H9 (cell line): ENCODE measurements around the gene STAT3. TPM values are rescaled to one million over a fixed set of nuclear protein-coding genes. Genes with fewer than 3 reads are reported as not detected.

Experiments used
- DNase-seq: peaks from one replicate; pipeline ENCODE4 v3.0.0-alpha.2; 2017
- H2AFZ ChIP-seq: one replicate; pipeline ENCODE4 v1.6.1; 2013; ENCODE audit warnings: mild to moderate bottlenecking, low read length, control low read depth, moderate library complexity
- H2AK5ac ChIP-seq: 2 replicates; pipeline ENCODE4 v1.6.1; 2013; ENCODE audit warnings: low read length, control low read depth, mixed read lengths; ENCODE audit not compliant: insufficient read length
- H2BK120ac ChIP-seq: one replicate; pipeline ENCODE4 v1.6.1; 2013; ENCODE audit warnings: low read depth, mild to moderate bottlenecking, low read length, control low read depth, inconsistent platforms; ENCODE audit not compliant: poor library complexity, severe bottlenecking
- H2BK12ac ChIP-seq: 2 replicates; pipeline ENCODE4 v1.6.1; 2013; ENCODE audit warnings: low read length, control low read depth, mixed read lengths, low read depth; ENCODE audit not compliant: insufficient read length
- H2BK15ac ChIP-seq: 2 replicates; pipeline ENCODE4 v1.6.1; 2013; ENCODE audit warnings: low read depth, low read length, control low read depth
- H2BK20ac ChIP-seq: one replicate; pipeline ENCODE4 v1.6.1; 2013; ENCODE audit warnings: low read depth, mild to moderate bottlenecking, low read length, control low read depth, inconsistent platforms; ENCODE audit not compliant: poor library complexity, severe bottlenecking
- H2BK5ac ChIP-seq: 2 replicates; pipeline ENCODE4 v1.6.1; 2013; ENCODE audit warnings: low read length, control low read depth, mixed read lengths; ENCODE audit not compliant: insufficient read length
- H3K14ac ChIP-seq: 2 replicates; pipeline ENCODE4 v1.6.1; 2013; ENCODE audit warnings: low read length, control low read depth; ENCODE audit not compliant: insufficient read depth
- H3K18ac ChIP-seq: 2 replicates; pipeline ENCODE4 v1.6.1; 2013; ENCODE audit warnings: low read depth, mild to moderate bottlenecking, mixed read lengths, low read length, control low read depth; ENCODE audit not compliant: insufficient read length
- H3K23ac ChIP-seq: 2 replicates; pipeline ENCODE4 v1.6.1; 2013; ENCODE audit warnings: low read length, control low read depth, mixed read lengths, low read depth; ENCODE audit not compliant: insufficient read length
- H3K23me2 ChIP-seq: 2 replicates; pipeline ENCODE4 v1.6.1; 2013; ENCODE audit warnings: low read depth, mild to moderate bottlenecking, mixed read lengths, low read length, control low read depth; ENCODE audit not compliant: insufficient read length, poor library complexity, severe bottlenecking
- H3K27ac ChIP-seq: 2 replicates; pipeline ENCODE4 v1.5.1; 2013; ENCODE audit warnings: low read length, control low read depth, mixed read lengths, low read depth; ENCODE audit not compliant: insufficient read length
- H3K27me3 ChIP-seq: 2 replicates; pipeline ENCODE4 v1.6.1; 2013; ENCODE audit warnings: low read length, control low read depth, inconsistent platforms; ENCODE audit not compliant: insufficient read depth
- H3K4ac ChIP-seq: 2 replicates; pipeline ENCODE4 v1.6.1; 2013; ENCODE audit warnings: low read depth, mild to moderate bottlenecking, control low read depth, inconsistent platforms, low read length, moderate library complexity
- H3K4me1 ChIP-seq: 2 replicates; pipeline ENCODE4 v1.6.1; 2013; ENCODE audit warnings: low read length, control low read depth, inconsistent platforms; ENCODE audit not compliant: insufficient read depth
- H3K4me2 ChIP-seq: 2 replicates; pipeline ENCODE4 v1.6.1; 2013; ENCODE audit warnings: low read length, control low read depth, mixed read lengths; ENCODE audit not compliant: insufficient read length, insufficient read depth
- H3K56ac ChIP-seq: 2 replicates; pipeline ENCODE4 v1.6.1; 2013; ENCODE audit warnings: low read depth, mild to moderate bottlenecking, mixed read lengths, low read length, control low read depth; ENCODE audit not compliant: insufficient read length
- H3K79me1 ChIP-seq: 2 replicates; pipeline ENCODE4 v1.6.1; 2013; ENCODE audit warnings: low read depth, mild to moderate bottlenecking, moderate library complexity, low read length, control low read depth, inconsistent platforms; ENCODE audit not compliant: insufficient read depth, poor library complexity, severe bottlenecking
- H3K79me2 ChIP-seq: 2 replicates; pipeline ENCODE4 v1.6.1; 2013; ENCODE audit warnings: low read length, control low read depth, inconsistent platforms; ENCODE audit not compliant: insufficient read depth
- H3K9ac ChIP-seq: 2 replicates; pipeline ENCODE4 v1.6.1; 2013; ENCODE audit warnings: low read length, control low read depth, mixed read lengths; ENCODE audit not compliant: insufficient read length; ENCODE audit errors: extremely low read depth
- H3K9me3 ChIP-seq: one replicate; pipeline ENCODE4 v1.6.1; 2013; ENCODE audit warnings: low read depth, low read length, inconsistent platforms; ENCODE audit not compliant: control insufficient read depth
- H3T11ph ChIP-seq: one replicate; pipeline ENCODE4 v1.6.1; 2013; ENCODE audit warnings: mild to moderate bottlenecking, low read length, control low read depth, inconsistent platforms
- H4K20me1 ChIP-seq: one replicate; pipeline ENCODE4 v1.6.1; 2013; ENCODE audit not compliant: control insufficient read depth, insufficient read length, insufficient read depth
- H4K5ac ChIP-seq: 2 replicates; pipeline ENCODE4 v1.6.1; 2013; ENCODE audit warnings: low read depth, mild to moderate bottlenecking, mixed read lengths, low read length, control low read depth; ENCODE audit not compliant: insufficient read length
- H4K8ac ChIP-seq: replicated peaks from 2 replicates; pipeline ENCODE4 v1.6.1; 2013; ENCODE audit warnings: low read length, control low read depth, mixed read lengths, low read depth; ENCODE audit not compliant: insufficient read length
- H4K91ac ChIP-seq: 2 replicates; pipeline ENCODE4 v1.6.1; 2013; ENCODE audit warnings: low read depth, mild to moderate bottlenecking, moderate library complexity, mixed read lengths, low read length, control low read depth; ENCODE audit not compliant: insufficient read length
- H3K27ac Mint-ChIP-seq, 3 experiments: 2 replicates in 2 of 3; 3 replicates in 1 of 3; pipeline ENCODE4 v1.8.0; 2020 to 2021; ENCODE audit warnings: mixed read lengths in 3 of 3, mild to moderate bottlenecking in 1 of 3, moderate library complexity in 1 of 3
- H3K27me3 Mint-ChIP-seq: 2 replicates; pipeline ENCODE4 v1.8.0; 2021; ENCODE audit warnings: low read depth, mild to moderate bottlenecking, moderate library complexity, mixed read lengths
- H3K36me3 Mint-ChIP-seq, 3 experiments: 2 replicates in 2 of 3; 3 replicates in 1 of 3; pipeline ENCODE4 v1.8.0; 2020 to 2021; ENCODE audit warnings: low read depth in 3 of 3, mixed read lengths in 3 of 3; ENCODE audit not compliant: insufficient read depth in 1 of 3
- H3K4me1 Mint-ChIP-seq, 2 experiments: 2 replicates each; pipeline ENCODE4 v1.8.0; 2020; ENCODE audit warnings: mixed read lengths in 2 of 2
- H3K4me3 Mint-ChIP-seq, 2 experiments: 2 replicates in 1 of 2; 3 replicates in 1 of 2; pipeline ENCODE4 v1.8.0; 2020 to 2021; ENCODE audit warnings: mild to moderate bottlenecking in 2 of 2, mixed read lengths in 2 of 2, moderate library complexity in 1 of 2
- H3K9me3 Mint-ChIP-seq, 2 experiments: 2 replicates in 1 of 2; 3 replicates in 1 of 2; pipeline ENCODE4 v1.8.0; 2020; ENCODE audit warnings: mild to moderate bottlenecking in 2 of 2, mixed read lengths in 2 of 2, moderate library complexity in 1 of 2
- WGBS: extraction: QIAGEN DNeasy Blood & Tissue Kit; methylation state at CpG from one replicate; pipeline ENCODE4 v1.1.7; 2013; ENCODE audit warnings: missing lambda C conversion rate, low lambda C conversion rate, mixed read lengths; ENCODE audit not compliant: insufficient read length; ENCODE audit errors: extremely low coverage; 5-methylcytosine and 5-hydroxymethylcytosine counted together
- total RNA-seq: library from RNA; stranded (reverse); gene quantifications from 2 replicates; pipeline ENCODE4 v1.2.1, GENCODE V29; 2021
- TF ChIP-seq, protein P1 (sequence below): fragments of 200-600 bp; sonication (generic); conservative IDR thresholded peaks from 3 replicates; pipeline ENCODE4 v1.8.0; 2021; ENCODE audit warnings: antibody characterized with exemption, mild to moderate bottlenecking

Gene STAT3
- total RNA-seq, 1 experiment from 2014 or later = 83.2 TPM

DNA sequence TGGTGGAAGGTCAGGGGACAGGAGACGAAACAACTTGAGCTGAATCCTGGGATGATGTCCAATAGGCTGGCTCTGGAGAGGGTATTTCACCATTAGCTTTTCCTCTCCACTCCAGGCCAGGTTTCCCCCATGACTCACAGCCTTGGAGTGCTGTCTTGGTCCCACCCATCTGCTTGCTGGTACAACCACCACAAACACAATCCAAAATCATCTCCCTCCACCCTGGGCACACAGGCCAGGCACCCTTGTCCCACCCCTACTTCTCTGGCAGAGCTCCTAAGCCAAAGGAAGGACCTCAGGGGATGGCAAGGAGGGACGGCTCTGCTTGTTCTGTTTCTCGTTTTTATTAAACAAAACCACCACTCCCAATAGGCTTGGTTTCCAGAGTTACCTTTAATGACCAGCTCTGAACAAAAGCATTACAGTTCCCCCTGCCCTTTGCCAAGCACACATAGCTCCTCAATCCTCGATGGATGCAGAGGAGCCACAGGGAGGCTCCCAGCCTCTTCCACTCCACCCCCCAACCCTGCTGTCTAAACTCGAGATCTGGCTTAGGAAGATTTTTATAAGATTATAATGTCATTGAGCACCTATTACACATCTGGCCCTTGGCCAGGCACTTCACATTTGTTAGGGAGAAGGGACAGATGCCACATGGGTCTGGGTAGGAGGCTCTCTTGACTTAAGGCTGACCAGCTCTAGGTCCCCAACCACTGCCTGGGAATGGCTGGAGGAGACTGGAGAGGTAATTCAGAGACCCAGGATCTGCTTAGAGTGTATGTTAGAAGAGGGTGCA lies 21.5 kb upstream of the STAT3 start:
- no peak overlapping the region for H3K23ac ChIP-seq
- no peak overlapping the region for H3K4ac ChIP-seq
- no peak overlapping the region for H2BK120ac ChIP-seq
- no peak overlapping the region for H2BK12ac ChIP-seq
- no peak overlapping the region for H3K18ac ChIP-seq
- TF ChIP-seq, protein P1, sequence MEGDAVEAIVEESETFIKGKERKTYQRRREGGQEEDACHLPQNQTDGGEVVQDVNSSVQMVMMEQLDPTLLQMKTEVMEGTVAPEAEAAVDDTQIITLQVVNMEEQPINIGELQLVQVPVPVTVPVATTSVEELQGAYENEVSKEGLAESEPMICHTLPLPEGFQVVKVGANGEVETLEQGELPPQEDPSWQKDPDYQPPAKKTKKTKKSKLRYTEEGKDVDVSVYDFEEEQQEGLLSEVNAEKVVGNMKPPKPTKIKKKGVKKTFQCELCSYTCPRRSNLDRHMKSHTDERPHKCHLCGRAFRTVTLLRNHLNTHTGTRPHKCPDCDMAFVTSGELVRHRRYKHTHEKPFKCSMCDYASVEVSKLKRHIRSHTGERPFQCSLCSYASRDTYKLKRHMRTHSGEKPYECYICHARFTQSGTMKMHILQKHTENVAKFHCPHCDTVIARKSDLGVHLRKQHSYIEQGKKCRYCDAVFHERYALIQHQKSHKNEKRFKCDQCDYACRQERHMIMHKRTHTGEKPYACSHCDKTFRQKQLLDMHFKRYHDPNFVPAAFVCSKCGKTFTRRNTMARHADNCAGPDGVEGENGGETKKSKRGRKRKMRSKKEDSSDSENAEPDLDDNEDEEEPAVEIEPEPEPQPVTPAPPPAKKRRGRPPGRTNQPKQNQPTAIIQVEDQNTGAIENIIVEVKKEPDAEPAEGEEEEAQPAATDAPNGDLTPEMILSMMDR = no peak
- H3K27ac ChIP-seq = no peak overlapping the region
- WGBS = no CpG with 5 or more reads among the region's 5 CpGs
- H3K27ac Mint-ChIP-seq = no peak overlapping the region; a peak in 1 of 7 replicates
- no peak overlapping the region for H2AFZ ChIP-seq
- H4K8ac ChIP-seq = no peak overlapping the region
- H3K27me3 ChIP-seq = no peaks in the 10 kb centered on the region
- no peak overlapping the region for H2BK15ac ChIP-seq
- peaks cover 0 to 16% (median 11%) of the 10 kb centered on the region in 3 experiments; a peak in 5 of 7 replicates for H3K36me3 Mint-ChIP-seq
- H4K20me1 ChIP-seq = no peaks in the 10 kb centered on the region
- no peaks in the 10 kb centered on the region for H3K23me2 ChIP-seq
- H3T11ph ChIP-seq = no peak overlapping the region
- no peak overlapping the region for H3K14ac ChIP-seq
- no peak overlapping the region for H3K56ac ChIP-seq
- no peaks in the 10 kb centered on the region for H3K79me1 ChIP-seq
- no peaks in the 10 kb centered on the region for H3K79me2 ChIP-seq
- H3K4me1 ChIP-seq = peaks cover 5% of the 10 kb centered on the region; the same call in 1 of the 2 replicates
- no peak overlapping the region for H4K91ac ChIP-seq
- no peak overlapping the region for H3K4me3 Mint-ChIP-seq
- no peak overlapping the region for H2AK5ac ChIP-seq
- H3K4me2 ChIP-seq = no peak overlapping the region
- DNase-seq = no peak
- no peak overlapping the region for H3K9ac ChIP-seq
- no peak overlapping the region for H2BK5ac ChIP-seq
- H3K27me3 Mint-ChIP-seq = no peaks in the 10 kb centered on the region
- no peak overlapping the region for H4K5ac ChIP-seq
- peaks cover 24 to 40% of the 10 kb centered on the region in 2 experiments for H3K4me1 Mint-ChIP-seq
- no peaks in the 10 kb centered on the region for H3K9me3 Mint-ChIP-seq
- no peaks in the 10 kb centered on the region for H3K9me3 ChIP-seq
- no peak overlapping the region for H2BK20ac ChIP-seq
